Kidney (tissue), 14 donors: ENCODE results near the gene NDUFS2. TPM values are rescaled to one million over a fixed set of nuclear protein-coding genes. Genes with fewer than 3 reads are reported as not detected.

Experiments
- DNase-seq, 5 donors: peaks; one replicate each; pipeline ENCODE4 v3.0.0-alpha.2; 2013 to 2020
- FAIRE-seq: peaks from 2 replicates; lab custom pipeline; 2012; peaks lifted over from hg19 to GRCh38; lab: Jason Lieb, UNC
- H3K27ac ChIP-seq, 2 donors: one replicate each; pipeline ENCODE4 v1.7.0; 2013; ENCODE audit warnings: low read depth in 2 of 2, low read length in 2 of 2, inconsistent platforms in 1 of 2
- H3K27me3 ChIP-seq: one replicate; pipeline ENCODE4 v1.7.1; 2013; ENCODE audit warnings: low read length, inconsistent platforms; ENCODE audit not compliant: control insufficient read depth, insufficient read depth
- H3K36me3 ChIP-seq, 3 donors: one replicate each; pipeline versions ENCODE4 v1.7.0 to v1.7.1; 2013; ENCODE audit warnings: low read length in 3 of 3, control low read depth in 1 of 3, inconsistent platforms in 1 of 3; ENCODE audit not compliant: insufficient read depth in 3 of 3, control insufficient read depth in 2 of 3
- H3K4me1 ChIP-seq, 3 donors: one replicate each; pipeline versions ENCODE4 v1.7.0 to v1.7.1; 2013; ENCODE audit warnings: low read length in 3 of 3, inconsistent platforms in 1 of 3, low read depth in 1 of 3; ENCODE audit not compliant: control insufficient read depth in 2 of 3, insufficient read depth in 2 of 3
- H3K4me3 ChIP-seq, 3 donors: one replicate each; pipeline versions ENCODE4 v1.7.0 to v1.8.1; 2013; ENCODE audit warnings: low read length in 3 of 3, control low read depth in 1 of 3, inconsistent platforms in 1 of 3
- H3K9ac ChIP-seq, 3 donors: one replicate each; pipeline versions ENCODE4 v1.7.0 to v1.7.1; 2013; ENCODE audit warnings: low read length in 3 of 3, control low read depth in 1 of 3, inconsistent platforms in 1 of 3
- H3K9me3 ChIP-seq, 3 donors: one replicate each; pipeline versions ENCODE4 v1.7.0 to v1.7.1; 2013; ENCODE audit warnings: low read length in 3 of 3, control low read depth in 1 of 3, inconsistent platforms in 1 of 3; ENCODE audit not compliant: control insufficient read depth in 2 of 3, insufficient read depth in 1 of 3
- intact Hi-C: fragments of 100-400 bp; cut with DNase I; formaldehyde crosslinking; loops from one replicate; pipeline ENCODE4 v1.11.1; 2022
- polyA plus RNA-seq: library from polyadenylated mRNA; stranded (reverse); fragments of 350-450 nt; fragmentation: Illumina TruSeq; extraction: RNeasy Lipid Tissue Mini Kit (QIAGEN cat#74804); gene quantifications from one replicate; pipeline ENCODE4 v1.2.3, GENCODE V29; 2014; ENCODE audit warnings: low read depth, low replicate concordance; ENCODE audit not compliant: insufficient read depth
- total RNA-seq: library from RNA; stranded (reverse); fragmentation: NEBNext Ultra II Directional; extraction: Animal tissue kit (Norgen Biotek cat#: 25700); gene quantifications from one replicate; pipeline ENCODE4 v1.2.1, GENCODE V29; 2021
- TF ChIP-seq, protein P1 (sequence below): IDR thresholded peaks from 3 replicates; pipeline ENCODE4 v1.5.1; 2012; ENCODE audit warnings: mild to moderate bottlenecking, moderate library complexity, borderline replicate concordance; ENCODE audit not compliant: insufficient read depth; ENCODE audit errors: extremely low read depth
- donor health status: control.
- donor health status: control.
- donor health status: control.
- donor health status: control.
- donor health status: control.
- donor health status: DM: yes; HTN: yes; CAD: no.
- donor health status: Normal renal cell carcinoma (clear cell type).

NDUFS2 gene
- total and polyA plus RNA-seq, 2 donors from 2014 or later, result 92.7 to 197 TPM

DNA sequence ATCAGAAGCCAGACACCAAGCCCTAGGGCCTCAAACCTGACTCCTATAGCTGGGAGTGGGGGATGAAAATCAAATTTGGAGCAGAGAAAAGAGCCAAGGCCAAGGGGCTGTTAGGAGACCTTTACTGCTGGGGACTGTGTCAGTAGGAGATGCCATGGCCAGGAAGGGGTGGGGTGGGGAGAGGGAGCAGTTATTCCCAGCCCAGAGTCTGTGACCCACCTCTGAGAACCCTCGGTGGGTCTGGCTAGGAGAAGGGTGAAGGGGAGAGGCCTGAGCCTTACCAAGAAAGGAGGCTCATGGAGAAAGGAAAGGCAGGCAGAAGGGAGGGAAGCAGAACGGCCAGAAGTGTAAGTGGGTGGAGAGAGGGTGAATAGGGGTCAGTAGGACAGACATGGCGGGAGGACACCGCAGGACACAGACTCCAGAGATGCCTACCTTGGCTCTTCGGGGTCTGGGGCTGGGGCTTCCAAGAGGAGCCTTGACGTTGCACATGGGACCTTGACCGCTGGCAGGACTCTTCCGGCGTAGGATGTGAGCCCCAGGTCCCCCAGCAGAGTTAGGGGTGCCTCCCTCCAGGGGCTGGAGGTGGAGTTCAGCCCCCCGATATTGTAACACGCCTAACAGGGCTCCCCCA lies 4.5 kb upstream of the NDUFS2 start:
- no peaks in the 10 kb centered on the region for H3K9me3 ChIP-seq
- DNase-seq, result no peak
- peaks cover 0 to 4% (median 0%) of the 10 kb centered on the region in 3 donors for H3K36me3 ChIP-seq
- no peak for FAIRE-seq
- no peaks in the 10 kb centered on the region for H3K27me3 ChIP-seq
- peak overlapping the region in 2 of 3 donors; percentile 46 to 54 for H3K4me3 ChIP-seq
- H3K4me1 ChIP-seq, result peaks cover 0 to 27% (median 24%) of the 10 kb centered on the region in 3 donors
- TF ChIP-seq, protein P1, sequence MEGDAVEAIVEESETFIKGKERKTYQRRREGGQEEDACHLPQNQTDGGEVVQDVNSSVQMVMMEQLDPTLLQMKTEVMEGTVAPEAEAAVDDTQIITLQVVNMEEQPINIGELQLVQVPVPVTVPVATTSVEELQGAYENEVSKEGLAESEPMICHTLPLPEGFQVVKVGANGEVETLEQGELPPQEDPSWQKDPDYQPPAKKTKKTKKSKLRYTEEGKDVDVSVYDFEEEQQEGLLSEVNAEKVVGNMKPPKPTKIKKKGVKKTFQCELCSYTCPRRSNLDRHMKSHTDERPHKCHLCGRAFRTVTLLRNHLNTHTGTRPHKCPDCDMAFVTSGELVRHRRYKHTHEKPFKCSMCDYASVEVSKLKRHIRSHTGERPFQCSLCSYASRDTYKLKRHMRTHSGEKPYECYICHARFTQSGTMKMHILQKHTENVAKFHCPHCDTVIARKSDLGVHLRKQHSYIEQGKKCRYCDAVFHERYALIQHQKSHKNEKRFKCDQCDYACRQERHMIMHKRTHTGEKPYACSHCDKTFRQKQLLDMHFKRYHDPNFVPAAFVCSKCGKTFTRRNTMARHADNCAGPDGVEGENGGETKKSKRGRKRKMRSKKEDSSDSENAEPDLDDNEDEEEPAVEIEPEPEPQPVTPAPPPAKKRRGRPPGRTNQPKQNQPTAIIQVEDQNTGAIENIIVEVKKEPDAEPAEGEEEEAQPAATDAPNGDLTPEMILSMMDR, result no peak
- H3K9ac ChIP-seq, result peak overlapping the region in 2 of 3 donors; percentile 21 to 65
- intact Hi-C loops, result no loop called here
- peak overlapping the region; percentile 71 to 85 for H3K27ac ChIP-seq

- peak overlapping the region in 2 of 3 donors; percentile 7 to 54 for H3K4me3 ChIP-seq
- H3K27me3 ChIP-seq, result no peaks in the 10 kb centered on the region
- peaks cover 0 to 30% (median 26%) of the 10 kb centered on the region in 3 donors for H3K4me1 ChIP-seq
- intact Hi-C loops, result no loop called here
- no peak for FAIRE-seq
- TF ChIP-seq, protein P1, result no peak
- peak; percentile 77 to 91 (median 89) for DNase-seq
- H3K9me3 ChIP-seq, result no peaks in the 10 kb centered on the region
- peak overlapping the region; percentile 10 to 65 (median 21) for H3K9ac ChIP-seq
- H3K27ac ChIP-seq, result peak overlapping the region; percentile 71 to 85
- peaks cover 0 to 4% (median 0%) of the 10 kb centered on the region in 3 donors for H3K36me3 ChIP-seq
Measured at GRCh38 chr1:161198194-161198896, 3.8 kb upstream of the NDUFS2 start.

DNA sequence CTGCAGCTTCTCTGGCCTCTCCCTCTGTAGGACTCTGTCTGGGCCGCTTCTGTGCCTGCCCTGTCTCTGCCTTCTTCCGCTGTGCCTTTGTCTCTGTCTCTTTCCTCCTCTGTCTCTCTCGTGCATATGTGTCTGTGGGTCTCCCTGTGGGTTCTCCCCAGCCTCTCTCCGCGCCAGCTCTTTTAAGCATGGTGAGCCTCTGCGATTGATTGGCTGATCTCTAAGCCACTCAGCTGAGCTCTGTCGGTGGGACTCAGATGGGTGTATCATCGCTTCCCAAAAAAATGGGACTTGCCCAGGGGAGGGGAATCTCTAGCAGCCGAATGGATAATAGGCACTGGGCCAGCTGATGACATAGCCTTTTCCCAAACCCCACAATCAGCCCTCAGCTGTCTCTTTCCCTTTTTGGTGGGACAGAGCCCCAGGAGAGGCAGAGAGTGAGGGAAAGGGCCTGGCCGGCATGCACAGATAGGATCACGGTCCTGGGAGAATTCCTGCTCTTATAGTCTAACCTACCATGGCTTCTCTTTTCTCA lies 3.2 kb upstream of the NDUFS2 start, which contains the start of gene ADAMTS4:
Gene ADAMTS4, minus strand, starts transcription at position 158 of the 535 bp plus-strand sequence. CDS start 427 bp downstream, outside the sequence.
- Histone ChIP-seq H3K4me3 (peak within 1 kb of the TSS; percentile 3 to 54 (median 46)), H3K9me3 (no peaks in the 10 kb centered on the region), H3K36me3 (peaks cover 0 to 4% (median 0%) of the 10 kb centered on the region in 3 donors), H3K4me1 (peaks cover 0 to 35% (median 30%) of the 10 kb centered on the region in 3 donors), H3K27ac (peak within 1 kb of the TSS; percentile 99), H3K27me3 (no peaks in the 10 kb centered on the region), H3K9ac (peak within 1 kb of the TSS; percentile 10 to 65 (median 21))
- no peak for FAIRE-seq
- TF ChIP-seq, protein P1, result no peak
- DNase-seq, result peak in 4 of 5 donors; percentile 55 to 85 (median 66)
- intact Hi-C loops, result no loop called here
